HG03469 (cell line): ENCODE data around the gene HTR3B.
A peak's percentile ranks its signal among the peaks of the same experiment; 100 is the strongest.
"Not testable (repeated sequence)": the region's sequence is repeated elsewhere in the genome, so short reads cannot be mapped to it uniquely, and the experiment has no call there.

Source experiments
- ATAC-seq: cut with Tn5 transposase; IDR thresholded peaks from one replicate; pipeline ENCODE4 v1.9.1; 2021; ENCODE audit warnings: mild to moderate bottlenecking, moderate library complexity, moderate number of reproducible peaks; ENCODE audit not compliant: unreplicated experiment

The HTR3B gene

DNA sequence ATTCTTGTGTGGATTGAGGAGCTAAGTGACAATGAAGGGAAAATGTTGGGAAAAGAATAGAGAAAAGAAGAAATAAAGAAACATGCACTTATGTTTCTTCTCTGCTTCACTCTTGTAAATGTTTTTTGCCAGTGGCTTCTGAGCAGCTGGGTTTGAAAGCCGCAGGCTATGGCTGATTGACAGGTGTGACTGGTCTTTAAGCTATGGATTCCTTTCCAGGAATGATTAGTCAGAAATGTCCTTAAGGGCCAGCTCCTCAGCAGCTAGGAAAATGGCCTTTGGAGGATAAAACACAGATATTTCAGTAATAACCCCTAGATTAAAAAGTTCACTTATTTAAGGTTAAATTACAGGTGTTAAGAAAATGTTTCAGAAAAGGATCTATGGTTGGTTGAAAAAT lies 22.7 kb upstream of the HTR3B start:
- no peak for ATAC-seq

DNA sequence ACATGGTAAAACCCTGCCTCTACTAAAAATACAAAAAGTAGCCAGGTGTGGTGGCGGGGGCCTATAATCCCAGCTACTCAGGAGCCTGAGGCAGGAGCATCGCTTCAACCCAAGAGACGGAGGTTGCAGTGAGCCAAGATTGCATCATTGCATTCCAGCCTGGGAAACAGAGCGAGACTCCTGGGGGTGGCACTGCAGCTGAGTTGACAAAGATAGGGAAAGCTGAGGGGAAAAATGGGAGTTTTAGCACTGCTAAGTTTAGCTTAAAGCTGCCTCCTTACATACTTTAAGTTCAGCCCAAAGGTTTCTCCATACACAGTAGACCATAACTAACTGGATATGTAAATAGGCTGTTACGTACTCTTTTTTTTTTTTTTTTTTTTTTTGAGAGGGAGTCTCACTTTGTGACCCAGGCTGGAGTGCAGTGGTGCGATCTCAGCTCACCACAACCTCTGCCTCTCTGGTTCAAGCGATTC lies 20.2 kb upstream of the HTR3B start:
- ATAC-seq, result no peak

DNA sequence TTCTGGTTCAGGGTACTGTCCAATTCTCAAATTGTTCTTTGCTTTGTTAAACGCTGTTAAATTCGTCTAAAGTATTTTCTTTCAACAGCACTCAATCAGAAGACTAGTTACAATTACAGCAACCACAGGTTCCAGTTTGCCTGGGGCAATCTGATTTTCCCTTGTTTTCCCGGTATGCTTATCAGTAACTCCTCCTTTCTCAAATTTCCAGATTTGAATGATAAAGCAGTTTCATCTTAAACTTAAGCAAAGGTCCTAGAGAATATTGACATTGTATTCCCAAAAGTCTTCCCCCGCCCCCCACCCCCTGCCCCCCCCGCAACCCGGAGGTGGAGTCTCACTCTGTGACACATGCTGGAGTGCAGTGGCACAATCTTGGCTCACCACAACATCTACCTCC lies 18.7 kb upstream of the HTR3B start:
- no peak for ATAC-seq

DNA sequence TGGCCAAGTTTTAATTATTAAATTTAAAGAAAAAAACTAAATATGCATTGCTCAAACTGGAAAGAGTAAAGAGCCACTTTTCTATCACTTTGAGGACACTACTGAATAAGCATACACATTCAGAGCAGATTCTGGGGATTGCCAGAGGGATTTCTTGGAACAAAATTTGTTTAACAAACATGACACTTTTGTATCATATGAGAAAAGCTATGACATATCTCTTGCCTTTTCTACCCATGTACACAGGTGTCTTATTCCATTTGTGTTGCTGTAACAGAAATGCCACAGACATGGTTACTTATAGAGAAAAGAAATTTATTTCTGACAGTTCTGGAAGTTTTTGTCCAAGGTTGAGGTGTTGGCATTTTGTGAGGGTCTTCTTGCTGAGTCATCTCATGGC lies 15.7 kb upstream of the HTR3B start:
- no peak for ATAC-seq

DNA sequence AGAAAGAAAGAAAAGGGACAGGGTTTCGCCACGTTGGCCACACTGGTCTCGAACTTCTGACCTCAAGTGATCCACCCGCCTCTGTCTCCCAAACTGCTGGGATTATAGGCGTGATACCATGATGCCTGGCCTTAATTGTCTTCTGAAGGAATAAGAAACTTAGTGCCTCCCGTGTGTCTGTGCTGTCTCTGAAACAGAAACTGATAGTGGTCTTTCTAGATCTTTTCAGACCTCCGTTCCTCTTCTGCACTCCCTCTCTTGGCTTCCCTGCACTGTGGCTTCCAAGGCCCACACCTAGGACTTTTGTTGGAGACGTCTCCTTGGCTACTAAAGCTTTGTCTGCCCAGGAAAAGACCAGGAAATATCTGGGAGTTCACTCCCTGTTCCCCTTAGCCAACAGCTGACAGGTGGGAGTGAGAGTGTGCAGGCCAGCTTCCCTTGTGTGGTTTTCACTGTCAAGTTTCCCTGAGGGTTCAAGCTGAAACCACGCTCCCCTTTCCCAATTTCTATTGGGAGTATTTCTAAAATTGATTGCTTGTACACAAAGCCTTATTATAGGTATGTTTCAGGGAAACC lies 10.1 kb upstream of the HTR3B start:
- ATAC-seq, result peak; percentile 54

DNA sequence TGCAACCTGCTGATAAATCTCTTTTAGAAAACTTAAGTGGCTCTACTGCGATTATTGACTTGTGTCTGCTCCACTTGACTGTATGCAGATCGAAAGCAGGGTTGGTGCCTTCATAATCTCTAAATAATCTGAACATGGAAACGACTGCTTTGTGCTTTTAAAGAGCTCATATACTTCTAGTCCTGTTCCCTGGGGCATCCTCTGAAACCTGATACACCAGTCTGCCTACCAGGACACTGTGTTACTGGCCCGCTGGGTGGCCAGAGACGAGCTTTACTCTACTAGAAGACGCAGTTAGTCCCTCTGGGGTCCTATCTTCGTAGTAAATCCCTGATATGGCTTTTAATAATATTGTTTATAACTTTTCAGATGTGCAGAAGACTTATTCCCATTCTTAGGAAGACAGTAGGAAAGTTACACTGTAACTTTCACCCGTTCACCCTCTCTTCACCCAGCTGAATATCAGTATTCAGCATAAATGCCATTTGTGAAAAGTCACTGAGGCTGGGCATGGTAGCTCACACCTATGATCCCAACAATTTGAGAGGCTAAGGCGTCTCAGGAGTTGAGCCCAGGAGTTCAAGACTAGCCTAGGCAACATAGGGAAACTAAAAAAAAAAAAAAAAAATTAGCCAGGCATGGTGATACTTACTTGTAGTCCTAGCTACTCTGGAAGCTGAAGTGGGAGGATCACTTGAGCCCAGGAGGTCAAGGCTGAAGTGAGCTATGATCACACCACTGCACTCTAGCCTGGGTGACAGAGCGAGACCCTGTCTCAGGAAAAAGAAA lies 9.0 kb upstream of the HTR3B start:
- ATAC-seq, result no peak

DNA sequence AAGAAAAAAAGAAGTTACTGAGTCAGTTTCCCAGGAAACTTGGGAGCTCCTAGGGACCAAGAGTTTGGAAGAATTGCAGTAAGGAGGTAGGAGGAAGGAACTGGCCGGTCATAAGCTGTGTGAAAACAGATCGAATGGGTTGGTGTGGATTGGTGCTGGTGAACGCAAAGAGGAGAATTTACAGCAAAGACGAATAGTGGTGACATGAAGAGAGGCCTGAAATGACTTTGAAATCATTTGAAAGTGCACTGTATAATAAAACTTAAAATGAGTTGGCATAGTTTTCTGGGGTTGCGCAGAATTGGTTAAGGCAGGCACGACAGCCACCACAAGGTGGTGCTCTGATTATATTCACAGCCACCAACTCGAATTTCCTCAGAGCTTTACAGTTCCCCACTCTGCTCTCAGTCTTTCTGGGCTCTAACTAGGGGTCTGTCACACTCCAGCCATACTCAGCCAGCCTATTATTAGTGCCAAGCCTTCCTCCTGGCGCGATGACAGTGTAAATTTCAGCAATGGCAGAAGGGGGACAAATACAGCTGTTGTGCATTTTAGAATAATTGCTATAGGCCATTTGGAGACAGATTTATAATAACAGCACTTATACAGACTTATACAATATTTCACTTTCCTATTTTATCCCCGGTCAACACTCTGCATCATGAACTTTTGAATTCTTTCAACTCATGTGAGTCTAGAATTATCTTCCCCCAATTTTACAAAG lies 8.3 kb upstream of the HTR3B start:
- no peak for ATAC-seq

DNA sequence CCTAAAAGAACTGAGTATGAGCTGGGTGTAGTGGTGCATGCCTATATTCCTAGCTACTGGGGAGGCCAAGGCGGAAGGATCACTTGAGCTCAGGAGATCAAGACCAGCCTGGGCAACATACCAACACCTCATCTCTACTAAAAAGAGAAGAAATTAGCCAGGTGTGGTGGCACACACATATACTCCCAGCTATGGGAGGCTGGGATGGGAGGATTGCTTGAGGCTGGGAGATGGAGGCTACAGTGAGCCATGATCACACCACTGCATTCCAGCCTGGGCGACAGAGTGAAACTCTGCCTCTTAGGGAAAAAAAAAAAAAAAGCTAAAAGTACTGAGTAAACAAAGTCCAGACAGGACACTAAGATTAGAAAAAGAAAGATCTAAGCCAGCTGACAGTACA lies 3.5 kb upstream of the HTR3B start:
- no peak for ATAC-seq

DNA sequence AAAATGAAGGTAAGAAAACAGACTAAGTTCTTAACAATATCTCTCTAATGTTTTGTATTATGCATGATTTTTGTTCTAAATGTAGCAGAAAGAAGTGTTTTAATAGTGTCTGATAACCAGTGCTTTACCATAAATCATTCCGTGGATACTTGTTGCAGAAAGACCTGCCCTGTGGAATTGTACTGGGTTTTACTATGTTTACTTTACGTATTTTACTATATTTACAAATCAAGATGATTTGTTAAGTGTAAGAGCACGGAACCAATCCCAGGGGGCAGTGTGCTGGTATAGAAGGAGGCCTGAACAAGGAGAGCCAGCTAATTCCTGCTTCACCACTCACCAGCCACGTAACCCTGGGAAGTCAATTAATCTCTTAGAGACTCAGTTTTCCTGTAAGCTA lies 1.4 kb downstream of the HTR3B start:
- no peak for ATAC-seq

DNA sequence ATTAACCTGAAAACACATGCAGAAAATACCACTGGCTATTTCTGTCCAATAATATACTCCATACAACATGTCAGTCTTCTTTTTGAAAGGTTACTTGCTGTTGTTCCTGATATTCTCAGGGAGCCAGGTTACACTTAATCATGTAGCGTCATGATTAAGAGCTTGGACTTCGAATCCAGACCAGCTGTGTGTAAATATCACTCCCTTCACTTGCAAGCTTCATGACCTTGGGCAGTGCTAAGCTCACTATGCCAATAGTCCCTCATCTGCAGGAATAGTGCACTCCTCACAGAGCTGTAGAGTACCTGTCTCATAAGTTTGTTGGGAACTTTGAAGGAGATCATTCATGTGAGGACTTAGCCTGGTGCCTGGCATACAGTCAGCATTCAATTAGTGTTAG lies 1.9 kb downstream of the HTR3B start:
- ATAC-seq, result no peak

DNA sequence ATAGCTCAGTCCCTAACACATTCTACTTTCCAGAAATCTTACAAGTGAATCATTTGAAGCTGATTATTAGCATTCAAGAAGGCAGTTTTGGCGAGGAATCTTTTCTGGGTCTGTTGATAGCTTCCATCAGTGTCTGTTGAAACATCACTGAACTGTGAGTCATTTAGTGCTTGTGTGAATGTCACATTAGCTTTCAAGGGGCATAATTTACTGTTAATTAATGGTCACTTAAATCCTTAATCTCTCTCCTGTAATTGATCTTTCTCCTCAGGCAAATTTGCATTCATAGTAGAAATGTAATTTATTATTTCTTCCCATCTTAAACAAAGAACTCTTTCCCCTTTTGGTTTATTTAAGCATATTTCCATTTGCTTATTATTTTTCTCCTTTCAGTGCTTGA lies 2.6 kb downstream of the HTR3B start:
- ATAC-seq, result no peak

DNA sequence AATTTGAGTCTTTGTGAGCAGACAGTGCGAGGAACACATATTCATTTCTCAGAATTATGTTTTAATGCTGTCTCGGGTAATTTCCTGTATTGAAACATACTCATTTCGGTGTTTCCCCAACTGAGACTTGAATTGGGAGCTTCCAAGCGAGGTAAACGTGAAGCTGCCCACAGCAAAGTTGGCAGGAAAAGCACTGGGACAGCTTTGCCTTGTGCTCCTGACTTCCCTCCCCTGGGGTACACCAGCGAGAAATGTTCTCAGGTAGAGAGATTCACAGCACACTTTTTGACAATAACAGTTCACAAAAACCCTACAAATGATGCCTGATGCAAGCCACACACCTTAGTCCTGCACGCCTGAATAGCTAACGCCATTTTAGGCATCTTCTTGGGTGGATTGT lies 3.1 kb downstream of the HTR3B start:
- no peak for ATAC-seq

DNA sequence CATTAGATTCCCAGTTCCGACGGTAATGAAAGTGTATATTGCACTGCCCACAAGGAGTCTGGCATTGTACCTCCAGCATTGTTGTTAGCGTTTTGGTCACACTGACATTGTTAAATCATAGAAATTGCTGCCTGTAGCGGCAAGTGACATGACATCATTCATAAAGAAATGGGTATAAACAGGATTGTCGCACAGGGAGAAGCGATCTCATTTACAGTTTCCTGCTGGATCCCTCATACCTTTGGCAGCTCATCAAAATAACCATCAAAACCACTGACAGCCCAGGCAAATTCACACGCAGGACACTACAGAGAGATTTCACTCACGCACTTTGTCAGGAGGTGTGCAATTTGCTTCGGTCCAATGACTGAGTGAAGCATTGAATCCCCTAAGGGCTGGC lies 3.5 kb downstream of the HTR3B start:
- ATAC-seq, result no peak

DNA sequence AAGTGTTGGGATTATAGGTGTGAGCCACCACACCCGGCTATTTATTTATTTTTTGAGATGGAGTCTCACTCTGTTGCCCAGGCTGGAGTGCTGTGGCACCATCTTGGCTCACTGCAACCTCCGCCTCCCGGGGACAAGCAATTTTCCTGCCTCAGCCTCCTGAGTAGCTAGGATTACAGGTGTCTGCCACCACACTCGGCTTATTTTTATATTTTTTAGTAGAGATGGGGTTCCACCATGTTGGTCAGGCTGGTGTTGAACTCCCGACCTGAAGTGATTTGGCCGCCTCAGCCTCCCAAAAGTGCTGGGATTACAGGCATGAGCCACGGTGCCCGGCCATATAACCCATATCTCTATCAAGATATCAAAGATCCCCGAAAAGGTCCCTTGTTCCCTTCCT lies 6.9 kb downstream of the HTR3B start:
- ATAC-seq, result not testable (repeated sequence)

DNA sequence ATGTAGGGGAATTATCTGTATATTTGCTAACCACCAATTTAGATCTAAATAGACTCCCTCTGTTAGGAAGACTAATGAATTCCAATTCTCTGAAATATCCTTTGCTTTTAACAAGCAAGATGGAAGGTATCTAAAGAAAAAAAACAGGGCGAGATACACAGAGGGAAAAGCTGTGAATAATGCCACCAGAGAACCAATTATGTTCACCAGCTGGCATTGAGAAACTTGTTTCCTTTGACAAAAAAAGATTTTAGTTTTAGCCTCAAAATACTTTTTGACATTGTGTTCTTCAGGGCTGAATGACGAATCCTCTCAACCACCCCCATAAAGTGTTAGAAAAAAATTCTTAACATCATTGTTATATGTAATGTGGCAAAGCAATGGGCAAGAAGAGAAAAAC lies 19.0 kb downstream of the HTR3B start:
- ATAC-seq, result no peak

DNA sequence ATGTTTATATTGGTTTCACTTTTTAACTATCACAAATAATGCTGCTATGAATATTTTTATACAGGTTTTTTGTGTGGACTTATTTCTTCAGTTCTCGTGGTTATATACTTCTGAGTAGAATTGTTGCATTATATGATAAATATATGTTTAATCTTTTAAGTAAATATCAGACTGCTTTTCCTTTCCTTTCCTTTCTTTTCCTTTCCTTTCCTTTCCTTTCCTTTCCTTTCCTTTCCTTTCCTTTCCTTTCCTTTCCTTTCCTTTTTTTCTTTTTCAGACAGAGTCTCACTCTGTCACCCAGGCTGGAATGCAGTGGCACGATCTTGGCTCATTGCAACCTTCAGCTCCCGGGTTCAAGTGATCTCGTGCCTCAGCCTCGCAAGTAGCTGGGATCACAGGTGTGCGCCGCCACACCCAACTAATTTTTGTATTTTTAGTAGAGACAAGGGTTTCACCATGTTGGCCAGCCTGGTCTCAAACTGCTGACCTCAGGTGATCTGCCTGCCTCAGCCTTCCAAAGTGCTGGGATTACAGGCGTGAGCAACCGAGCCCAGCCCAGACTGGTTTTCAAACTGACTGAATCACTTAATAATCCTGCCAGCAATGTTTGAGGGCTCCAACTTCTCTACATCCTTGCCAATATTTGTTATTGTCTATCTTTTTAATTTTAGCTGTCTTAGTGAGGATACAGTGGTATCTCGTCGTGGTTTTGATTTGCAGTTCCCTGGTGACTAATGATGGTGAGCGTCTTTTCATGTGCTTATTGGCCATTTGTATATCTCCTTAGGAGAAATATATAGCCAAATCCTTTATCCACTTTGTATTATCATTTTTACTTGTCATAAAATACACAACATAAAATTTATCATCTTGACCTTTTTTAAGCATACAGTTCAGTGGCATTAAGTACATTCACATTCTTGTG lies 21.9 kb downstream of the HTR3B start:
- no peak for ATAC-seq

DNA sequence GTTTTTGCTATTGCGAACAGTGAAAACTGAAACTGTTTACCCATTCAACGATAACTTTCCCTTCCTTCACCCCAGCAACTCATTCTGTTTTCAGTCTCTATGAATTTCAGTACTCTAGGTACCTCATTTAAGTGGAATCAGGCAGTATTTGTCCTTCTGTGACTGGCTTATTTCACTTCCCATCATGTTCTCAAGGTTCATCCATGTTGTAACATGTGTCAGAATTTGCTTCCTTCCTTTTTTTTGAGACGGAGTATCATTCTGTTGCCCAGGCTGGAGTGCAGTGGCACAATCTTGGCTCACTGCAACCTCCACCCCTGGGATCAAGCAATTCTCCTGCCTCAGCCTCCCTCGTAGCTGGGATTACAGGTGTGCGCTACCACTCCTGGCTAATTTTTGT lies 23.7 kb downstream of the HTR3B start:
- ATAC-seq, result no peak

DNA sequence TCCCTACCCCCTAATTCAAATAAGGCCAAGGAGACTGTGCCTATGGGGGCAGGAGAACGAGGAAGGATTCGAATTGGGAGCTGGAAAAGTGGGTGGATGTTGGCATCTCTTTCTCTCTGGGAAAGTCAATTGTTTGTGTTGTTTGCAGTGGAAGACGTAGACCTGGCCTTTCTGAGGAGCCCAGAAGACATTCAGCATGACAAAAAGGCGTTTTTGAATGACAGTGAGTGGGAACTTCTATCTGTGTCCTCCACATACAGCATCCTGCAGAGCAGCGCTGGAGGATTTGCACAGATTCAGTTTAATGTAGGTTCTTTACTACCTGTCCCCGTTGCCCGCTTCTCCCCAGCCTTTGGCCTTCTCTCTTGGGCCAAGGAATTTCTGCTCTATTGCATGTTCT lies 28.2 kb downstream of the HTR3B start:
- no peak for ATAC-seq

DNA sequence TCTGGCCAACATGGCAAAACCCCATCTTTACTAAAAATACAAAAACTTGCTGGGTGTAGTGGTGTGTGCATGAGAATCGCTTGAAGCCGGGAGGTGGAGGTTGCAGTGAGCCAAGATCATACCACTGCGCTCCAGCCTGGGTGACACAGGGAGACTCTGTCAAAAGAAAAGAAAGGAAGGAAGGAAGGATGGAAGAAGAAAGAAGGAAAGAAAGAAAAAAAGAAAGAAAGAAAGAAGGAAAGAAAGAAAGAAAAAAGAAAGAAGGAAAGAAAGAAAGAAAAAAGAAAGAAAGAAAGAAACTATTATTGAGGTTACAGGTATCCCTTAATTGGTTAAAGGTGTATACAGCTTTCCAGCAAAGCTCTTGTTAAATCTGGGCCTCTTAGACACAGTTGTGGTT lies 29.6 kb downstream of the HTR3B start:
- not testable (repeated sequence) for ATAC-seq

DNA sequence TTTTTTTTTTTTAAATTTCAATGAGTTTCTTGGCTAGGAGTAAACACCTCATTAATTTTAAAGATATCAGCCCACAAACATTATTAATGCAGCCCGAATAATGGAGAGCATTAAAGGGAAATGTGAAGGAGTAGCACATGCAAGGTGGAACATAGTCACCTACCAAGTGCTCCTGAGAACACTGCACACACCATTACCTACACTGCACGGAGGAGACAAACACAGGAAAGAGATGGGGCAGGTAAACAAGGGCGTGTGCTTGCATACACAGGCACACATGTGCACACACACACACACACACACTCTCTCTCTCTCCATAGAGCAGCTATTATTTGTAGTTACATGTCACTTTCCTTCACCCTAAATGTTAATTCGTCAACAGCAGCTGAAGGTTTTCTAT lies 30.2 kb downstream of the HTR3B start:
- no peak for ATAC-seq

DNA sequence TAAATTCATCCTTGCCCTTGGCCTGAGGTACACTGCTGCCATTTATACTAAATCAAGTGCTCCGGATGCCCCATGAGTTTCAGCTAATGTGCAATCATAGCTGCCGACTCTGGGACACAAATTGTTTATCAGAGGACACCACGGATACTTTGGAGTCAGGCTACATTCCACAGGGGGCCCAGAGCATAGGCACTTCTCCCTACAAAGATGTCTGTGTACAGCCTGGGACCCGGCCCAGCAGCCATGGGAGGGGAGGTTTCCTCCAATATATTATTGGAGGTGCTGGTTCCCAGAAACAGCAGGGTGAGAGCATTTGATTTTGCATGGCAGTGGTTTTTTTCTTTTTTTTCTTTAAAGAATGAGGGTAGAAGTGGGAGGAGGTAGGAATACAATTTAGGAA lies 31.3 kb downstream of the HTR3B start:
- ATAC-seq, result no peak
